ENCODE results near the gene ACSS2.
"Not testable (repeated sequence)": the region's sequence is repeated elsewhere in the genome, so short reads cannot be mapped to it uniquely, and the experiment has no call there.

Gene ACSS2

DNA sequence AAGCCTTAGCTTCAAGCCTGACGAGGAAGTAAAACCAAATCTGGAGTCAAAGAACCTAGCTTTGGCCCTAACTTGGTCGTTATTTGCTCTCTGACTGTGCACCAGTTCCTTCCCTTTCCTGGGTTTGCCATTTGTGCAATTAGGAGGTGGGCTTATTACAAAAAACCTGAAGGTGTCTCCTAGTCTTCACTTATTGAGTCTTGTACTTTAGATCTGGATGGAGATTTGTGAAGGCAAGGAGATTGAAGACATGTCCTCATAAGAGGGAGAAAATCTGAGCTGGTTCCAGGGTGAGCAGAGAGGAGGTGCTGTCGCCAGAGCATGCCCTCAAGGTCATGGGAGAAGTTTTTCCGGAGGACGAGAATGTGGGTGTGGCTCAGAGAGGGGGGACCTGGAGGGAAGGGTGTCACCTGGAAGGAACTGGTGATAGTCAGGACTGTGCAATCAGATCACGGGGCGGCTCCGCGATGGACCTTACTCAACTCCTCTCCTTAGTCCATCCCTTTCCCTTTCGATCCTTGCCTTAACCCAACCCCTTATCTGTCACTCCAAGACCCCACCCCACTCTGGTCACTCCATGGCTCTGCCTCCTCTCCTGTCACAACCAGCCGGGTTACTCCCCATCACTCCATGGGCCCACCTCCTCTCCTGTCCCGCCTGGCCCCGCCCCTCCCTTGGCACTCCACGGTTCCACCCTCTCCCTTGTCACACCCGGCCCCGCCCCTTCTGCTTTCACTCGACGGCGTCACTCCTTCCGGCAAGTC is 588 bp upstream of the ACSS2 start:
- no peak overlapping the region for H3K27ac ChIP-seq (ENCODE audit: low read length)
- no peak overlapping the region; the same call in 1 of the 2 replicates for H3K9ac ChIP-seq (ENCODE audit: low read depth, low read length)
- no peaks in the 10 kb centered on the region for H3K36me3 ChIP-seq (ENCODE audit: insufficient read depth, low read depth, low read length)
- peak overlapping the region; percentile 59 for H3K4me3 ChIP-seq (ENCODE audit: low read length)
- H3K9me3 ChIP-seq (ENCODE audit: insufficient read depth, low read depth, low read length) = no peaks in the 10 kb centered on the region
- H3K4me1 ChIP-seq (ENCODE audit: insufficient read depth, low read length) = no peaks in the 10 kb centered on the region; the same call in 1 of the 2 replicates
- peaks cover 41% of the 10 kb centered on the region for H3K27me3 ChIP-seq (ENCODE audit: insufficient read depth, low read length)

DNA sequence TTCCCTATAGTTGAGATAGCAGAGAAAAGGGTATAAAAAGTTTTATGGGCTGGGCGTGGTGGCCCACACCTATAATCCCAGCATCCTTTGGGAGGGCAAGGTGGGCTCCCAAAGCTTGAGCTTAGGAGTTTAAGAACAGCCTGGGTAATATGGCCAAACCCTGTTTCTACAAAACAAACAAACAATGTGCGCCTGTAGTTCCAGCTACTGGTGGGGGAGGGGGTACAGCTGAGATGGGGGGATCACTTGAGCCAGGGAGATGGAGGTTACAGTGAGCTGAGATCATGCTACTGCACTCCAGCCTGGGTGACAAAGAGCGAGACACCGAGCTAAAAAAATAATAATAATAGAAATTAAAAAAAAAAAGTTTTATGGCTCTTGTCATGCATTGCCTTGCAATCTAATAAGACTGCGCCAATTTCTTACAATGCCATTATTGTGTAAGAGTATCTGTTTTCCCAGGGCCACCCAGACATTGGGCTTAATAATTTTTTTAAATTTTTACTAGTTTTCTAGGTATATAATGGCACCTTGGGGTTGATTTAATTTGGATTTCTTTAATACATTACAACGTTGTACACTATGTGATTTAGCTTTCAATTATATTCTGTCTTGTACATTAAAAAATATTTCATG is 3.9 kb downstream of the ACSS2 start:
- H3K36me3 ChIP-seq (ENCODE audit: insufficient read depth, low read depth, low read length) = no peaks in the 10 kb centered on the region; the same call in 1 of the 2 replicates
- H3K27ac ChIP-seq (ENCODE audit: low read length) = no peak overlapping the region
- H3K9ac ChIP-seq (ENCODE audit: low read depth, low read length) = no peak overlapping the region
- no peaks in the 10 kb centered on the region for H3K9me3 ChIP-seq (ENCODE audit: insufficient read depth, low read depth, low read length)
- H3K4me3 ChIP-seq (ENCODE audit: low read length) = no peak overlapping the region
- H3K4me1 ChIP-seq (ENCODE audit: insufficient read depth, low read length) = no peaks in the 10 kb centered on the region; the same call in 1 of the 2 replicates
- peaks cover 16% of the 10 kb centered on the region for H3K27me3 ChIP-seq (ENCODE audit: insufficient read depth, low read length)

DNA sequence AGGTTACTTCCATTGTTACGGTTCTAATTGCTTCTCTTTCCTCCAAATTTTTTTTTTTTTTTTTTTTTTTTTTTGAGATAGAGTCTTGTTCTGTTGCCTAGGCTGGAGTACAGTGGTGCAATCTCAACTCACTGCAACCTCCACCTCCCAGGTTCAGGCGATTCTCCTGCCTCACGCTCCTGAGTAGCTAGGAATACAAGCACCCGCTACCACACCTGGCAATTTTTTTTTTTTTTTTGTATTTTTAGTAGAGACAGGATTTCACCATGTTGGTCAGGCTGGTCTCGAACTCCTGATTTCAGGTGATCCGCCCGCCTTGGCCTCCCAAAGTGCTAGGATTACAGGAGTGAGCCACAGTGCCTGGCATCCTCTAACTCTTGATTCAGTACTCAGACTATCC is 4.6 kb downstream of the ACSS2 start:
- not testable (repeated sequence) for H3K36me3 ChIP-seq (ENCODE audit: insufficient read depth, low read depth, low read length); H3K27ac ChIP-seq (ENCODE audit: low read length); H3K9me3 ChIP-seq (ENCODE audit: insufficient read depth, low read depth, low read length); H3K4me3 ChIP-seq (ENCODE audit: low read length); H3K9ac ChIP-seq (ENCODE audit: low read depth, low read length); H3K4me1 ChIP-seq (ENCODE audit: insufficient read depth, low read length)
- H3K27me3 ChIP-seq (ENCODE audit: insufficient read depth, low read length) = peaks cover 16% of the 10 kb centered on the region

DNA sequence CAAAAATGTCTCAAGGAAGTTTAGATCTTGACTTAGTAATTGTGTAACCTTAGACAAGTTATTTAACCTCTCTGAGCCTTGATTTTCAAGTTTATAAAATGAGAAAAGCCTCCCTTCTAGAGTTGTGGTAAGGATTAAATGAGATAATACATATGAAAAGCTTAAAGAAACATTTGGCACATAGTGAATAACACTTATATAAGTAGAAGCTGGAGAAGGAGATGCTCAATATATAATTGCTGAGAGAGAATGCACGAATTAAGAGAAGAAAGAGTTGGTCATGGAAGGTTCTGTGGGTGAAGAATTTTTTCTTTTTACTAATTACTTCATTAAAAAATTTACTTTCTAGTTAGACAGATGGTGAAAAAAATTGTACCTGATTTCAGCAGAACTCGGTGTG is 5.3 kb downstream of the ACSS2 start:
- Histone ChIP-seq H3K4me3 (ENCODE audit: low read length) (no peak overlapping the region), H3K36me3 (ENCODE audit: insufficient read depth, low read depth, low read length) (no peaks in the 10 kb centered on the region; the same call in 1 of the 2 replicates), H3K27me3 (ENCODE audit: insufficient read depth, low read length) (peaks cover 14% of the 10 kb centered on the region), H3K27ac (ENCODE audit: low read length) (no peak overlapping the region), H3K9me3 (ENCODE audit: insufficient read depth, low read depth, low read length) (no peaks in the 10 kb centered on the region), H3K4me1 (ENCODE audit: insufficient read depth, low read length) (no peaks in the 10 kb centered on the region), H3K9ac (ENCODE audit: low read depth, low read length) (no peak overlapping the region)

DNA sequence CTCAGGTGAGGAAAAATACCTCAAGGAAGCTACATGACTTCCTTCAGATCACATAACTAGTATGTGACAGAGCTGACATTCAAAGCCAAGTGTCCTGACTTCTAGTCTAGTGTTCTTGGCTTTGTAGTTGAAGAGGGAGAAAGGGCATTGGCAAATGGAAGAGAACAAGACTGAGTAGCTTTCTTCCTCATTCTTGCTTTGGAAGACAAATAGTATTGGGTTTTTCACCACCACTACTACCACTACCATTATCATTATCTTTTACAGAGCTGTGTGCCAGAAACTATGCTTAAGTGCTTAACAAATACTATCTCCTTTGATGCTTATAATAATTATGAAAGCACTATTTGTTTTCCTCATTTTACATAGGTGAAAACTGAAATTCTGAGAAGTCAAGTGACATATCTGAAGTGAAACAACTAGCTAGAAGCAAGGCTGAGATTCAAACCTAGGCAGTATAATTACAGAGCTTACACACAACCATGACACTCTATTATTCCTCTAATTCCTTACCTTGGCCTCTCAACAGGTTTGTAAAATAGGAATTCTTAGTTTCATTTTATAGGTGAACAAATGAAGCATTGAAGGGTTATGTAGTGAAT is 6.8 kb downstream of the ACSS2 start:
- Histone ChIP-seq H3K4me1 (ENCODE audit: insufficient read depth, low read length) (no peaks in the 10 kb centered on the region), H3K9ac (ENCODE audit: low read depth, low read length) (no peak overlapping the region), H3K9me3 (ENCODE audit: insufficient read depth, low read depth, low read length) (no peaks in the 10 kb centered on the region), H3K36me3 (ENCODE audit: insufficient read depth, low read depth, low read length) (no peaks in the 10 kb centered on the region; the same call in 1 of the 2 replicates), H3K4me3 (ENCODE audit: low read length) (no peak overlapping the region), H3K27me3 (ENCODE audit: insufficient read depth, low read length) (0 out of 2 replicates have a peak, but pooled peaks cover 2% of the 10 kb centered on the region), H3K27ac (ENCODE audit: low read length) (no peak overlapping the region)

DNA sequence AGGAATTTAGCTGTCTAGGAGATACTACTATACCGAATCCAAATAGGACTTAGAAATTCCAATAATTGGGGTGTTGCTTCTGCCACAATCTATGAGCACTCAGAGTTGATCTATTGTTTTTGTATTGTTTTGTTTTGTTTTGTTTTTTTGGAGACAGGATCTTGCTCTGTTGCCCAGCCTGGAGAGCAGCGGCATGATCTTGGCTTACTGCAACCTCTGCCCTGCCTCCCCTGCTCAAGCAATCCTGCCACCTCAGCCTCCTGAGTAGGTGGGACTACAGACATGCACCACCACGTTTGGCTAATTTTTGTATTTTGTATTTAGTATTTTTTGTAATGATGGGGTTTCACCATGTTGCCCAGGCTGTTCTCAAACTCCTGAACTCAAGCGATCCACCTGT is 7.4 kb downstream of the ACSS2 start:
- H3K4me1 ChIP-seq (ENCODE audit: insufficient read depth, low read length) = no peaks in the 10 kb centered on the region
- no peak overlapping the region for H3K4me3 ChIP-seq (ENCODE audit: low read length)
- no peaks in the 10 kb centered on the region for H3K27me3 ChIP-seq (ENCODE audit: insufficient read depth, low read length)
- no peaks in the 10 kb centered on the region; the same call in 1 of the 2 replicates for H3K36me3 ChIP-seq (ENCODE audit: insufficient read depth, low read depth, low read length)
- no peaks in the 10 kb centered on the region for H3K9me3 ChIP-seq (ENCODE audit: insufficient read depth, low read depth, low read length)
- H3K9ac ChIP-seq (ENCODE audit: low read depth, low read length) = no peak overlapping the region
- no peak overlapping the region for H3K27ac ChIP-seq (ENCODE audit: low read length)

DNA sequence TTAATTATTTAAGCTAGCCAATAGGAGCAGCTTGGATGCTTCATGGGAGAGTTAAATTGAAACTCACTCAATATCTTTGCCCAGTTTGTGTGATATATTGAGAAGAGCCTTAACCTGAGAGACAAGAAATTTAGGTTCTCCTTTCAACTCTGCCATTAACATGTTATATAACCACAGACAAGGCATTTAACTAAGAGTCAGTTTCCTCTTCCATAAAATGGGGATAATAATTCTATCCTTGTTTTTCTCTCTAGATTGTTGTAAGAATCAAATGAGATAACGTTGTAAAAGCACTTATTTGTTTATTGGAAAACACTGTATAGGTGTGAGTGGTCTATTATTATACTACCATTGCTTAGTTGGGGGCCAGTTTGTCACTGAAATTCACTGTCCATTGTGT is 7.8 kb downstream of the ACSS2 start:
- Histone ChIP-seq H3K4me3 (ENCODE audit: low read length) (no peak overlapping the region), H3K36me3 (ENCODE audit: insufficient read depth, low read depth, low read length) (no peaks in the 10 kb centered on the region; the same call in 1 of the 2 replicates), H3K4me1 (ENCODE audit: insufficient read depth, low read length) (no peaks in the 10 kb centered on the region), H3K27ac (ENCODE audit: low read length) (no peak overlapping the region), H3K9ac (ENCODE audit: low read depth, low read length) (no peak overlapping the region), H3K9me3 (ENCODE audit: insufficient read depth, low read depth, low read length) (no peaks in the 10 kb centered on the region), H3K27me3 (ENCODE audit: insufficient read depth, low read length) (no peaks in the 10 kb centered on the region)

DNA sequence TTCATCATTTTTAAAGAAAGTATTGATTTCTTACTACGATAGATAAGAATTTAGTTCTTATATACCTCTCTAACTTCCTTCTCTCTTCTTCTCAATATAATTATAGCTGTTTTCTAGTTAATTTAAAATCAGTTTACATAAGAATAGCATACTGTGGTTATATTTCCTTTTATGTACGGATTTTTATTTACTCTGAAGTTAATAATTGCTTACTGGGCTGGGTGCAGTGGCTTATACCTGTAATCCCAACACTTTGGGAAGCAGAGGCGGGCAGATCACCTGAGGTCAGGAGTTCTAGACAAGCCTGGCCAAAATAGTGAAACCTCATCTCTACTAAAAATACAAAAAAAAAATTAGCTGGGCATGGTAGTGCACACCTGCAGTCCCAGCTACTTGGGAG is 9.7 kb downstream of the ACSS2 start:
- Histone ChIP-seq H3K9ac (ENCODE audit: low read depth, low read length) (no peak overlapping the region), H3K36me3 (ENCODE audit: insufficient read depth, low read depth, low read length) (no peaks in the 10 kb centered on the region; the same call in 1 of the 2 replicates), H3K27me3 (ENCODE audit: insufficient read depth, low read length) (no peaks in the 10 kb centered on the region), H3K9me3 (ENCODE audit: insufficient read depth, low read depth, low read length) (no peaks in the 10 kb centered on the region), H3K27ac (ENCODE audit: low read length) (no peak overlapping the region), H3K4me3 (ENCODE audit: low read length) (no peak overlapping the region), H3K4me1 (ENCODE audit: insufficient read depth, low read length) (no peaks in the 10 kb centered on the region)

DNA sequence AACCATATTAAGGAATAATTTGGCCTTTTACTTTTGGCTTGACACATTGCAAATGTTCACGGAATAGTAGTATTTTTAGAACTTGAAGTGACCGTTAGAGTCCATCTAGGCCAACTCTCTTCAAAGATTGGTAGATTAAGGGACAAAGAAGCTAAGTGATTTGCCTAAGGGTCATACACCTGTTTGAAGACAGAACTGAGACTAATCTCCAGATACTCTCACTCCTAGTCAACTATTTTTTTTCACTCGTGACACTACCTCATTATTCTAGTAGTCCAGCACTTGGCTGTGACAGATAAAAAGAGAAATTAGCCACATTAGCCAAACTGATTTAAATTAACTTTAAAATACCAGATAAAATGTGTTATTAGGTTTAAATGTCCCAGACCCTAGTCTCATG is 10.6 kb downstream of the ACSS2 start:
- no peak overlapping the region for H3K9ac ChIP-seq (ENCODE audit: low read depth, low read length)
- H3K4me1 ChIP-seq (ENCODE audit: insufficient read depth, low read length) = no peaks in the 10 kb centered on the region
- H3K36me3 ChIP-seq (ENCODE audit: insufficient read depth, low read depth, low read length) = no peaks in the 10 kb centered on the region; the same call in 1 of the 2 replicates
- no peaks in the 10 kb centered on the region for H3K27me3 ChIP-seq (ENCODE audit: insufficient read depth, low read length)
- no peak overlapping the region for H3K4me3 ChIP-seq (ENCODE audit: low read length)
- no peak overlapping the region for H3K27ac ChIP-seq (ENCODE audit: low read length)
- no peaks in the 10 kb centered on the region for H3K9me3 ChIP-seq (ENCODE audit: insufficient read depth, low read depth, low read length)

DNA sequence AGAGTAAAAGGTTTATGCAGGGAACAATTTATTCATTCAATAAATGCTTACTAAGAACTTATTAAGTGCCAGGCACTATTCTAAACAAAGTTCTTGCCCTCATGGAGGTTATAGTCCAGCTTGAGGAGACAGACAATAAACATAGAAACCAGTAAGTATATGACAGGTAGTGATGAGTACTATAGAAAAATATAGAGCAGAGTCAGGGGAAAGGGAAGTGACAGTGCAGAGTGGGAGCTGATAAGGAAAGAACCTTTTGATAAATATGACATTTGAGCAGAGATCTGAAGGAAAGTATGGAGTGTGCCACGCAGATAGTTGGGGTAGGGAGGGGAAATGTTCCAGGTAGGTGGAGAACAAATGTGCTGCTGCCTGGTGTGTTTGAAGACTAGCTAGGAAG is 12.1 kb downstream of the ACSS2 start:
- H3K27me3 ChIP-seq (ENCODE audit: insufficient read depth, low read length) = no peaks in the 10 kb centered on the region
- H3K9me3 ChIP-seq (ENCODE audit: insufficient read depth, low read depth, low read length) = no peaks in the 10 kb centered on the region
- H3K4me3 ChIP-seq (ENCODE audit: low read length) = no peak overlapping the region
- H3K4me1 ChIP-seq (ENCODE audit: insufficient read depth, low read length) = no peaks in the 10 kb centered on the region
- no peaks in the 10 kb centered on the region; the same call in 1 of the 2 replicates for H3K36me3 ChIP-seq (ENCODE audit: insufficient read depth, low read depth, low read length)
- no peak overlapping the region for H3K9ac ChIP-seq (ENCODE audit: low read depth, low read length)
- no peak overlapping the region for H3K27ac ChIP-seq (ENCODE audit: low read length)

DNA sequence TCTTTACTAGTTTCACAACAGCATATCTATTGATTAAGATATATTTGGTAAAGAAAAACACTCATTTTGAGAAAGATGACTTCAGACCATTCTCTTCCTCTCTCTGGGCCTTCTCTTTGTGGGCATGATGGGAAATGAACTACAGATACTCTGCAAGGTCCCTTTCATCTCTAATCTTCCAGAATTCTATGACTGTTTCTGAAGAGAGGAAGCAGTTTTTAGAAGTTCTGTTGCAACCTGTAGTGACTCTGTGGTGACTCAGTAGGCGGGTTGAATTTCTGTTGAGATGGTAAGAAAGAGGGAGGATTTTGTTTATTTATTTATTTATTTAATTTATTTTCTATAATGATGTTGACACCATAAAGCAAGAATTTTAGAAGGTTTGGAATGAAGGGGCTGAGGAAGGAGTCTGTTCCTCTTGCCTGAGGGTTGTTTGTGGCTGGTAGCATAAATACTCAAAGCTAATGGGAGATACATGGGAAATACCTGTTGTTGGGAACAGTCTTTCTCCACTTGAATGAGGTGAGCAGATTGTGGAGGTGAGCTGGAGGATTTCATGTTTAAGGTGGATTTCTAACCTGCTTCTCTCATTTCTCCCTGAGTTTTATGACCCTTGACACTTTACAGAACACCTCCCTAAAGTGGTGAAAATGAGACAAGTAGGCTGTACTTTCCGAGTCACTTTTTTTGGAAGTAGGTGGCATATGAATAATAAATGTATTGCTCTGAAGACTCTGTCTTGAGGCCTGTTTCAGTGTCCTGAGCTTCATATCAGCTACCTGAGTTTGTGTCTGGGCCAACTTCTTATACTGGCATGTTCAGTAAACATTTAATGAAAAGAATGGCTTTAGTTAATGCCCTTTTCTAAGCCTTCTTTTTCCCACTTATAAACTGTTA is 15.0 kb downstream of the ACSS2 start:
- H3K27ac ChIP-seq (ENCODE audit: low read length) = no peak overlapping the region
- no peak overlapping the region for H3K4me3 ChIP-seq (ENCODE audit: low read length)
- no peaks in the 10 kb centered on the region for H3K27me3 ChIP-seq (ENCODE audit: insufficient read depth, low read length)
- no peaks in the 10 kb centered on the region for H3K36me3 ChIP-seq (ENCODE audit: insufficient read depth, low read depth, low read length)
- no peak overlapping the region for H3K9ac ChIP-seq (ENCODE audit: low read depth, low read length)
- no peaks in the 10 kb centered on the region for H3K4me1 ChIP-seq (ENCODE audit: insufficient read depth, low read length)
- no peaks in the 10 kb centered on the region for H3K9me3 ChIP-seq (ENCODE audit: insufficient read depth, low read depth, low read length)
